ENCODE measurements around the gene NTF3. TPM values are rescaled to one million over a fixed set of nuclear protein-coding genes. Genes with fewer than 3 reads are reported as not detected.

The NTF3 gene
- total RNA-seq, 4 donors from 2014 or later = 0.69 to 9.8 (median 2.5) TPM

DNA sequence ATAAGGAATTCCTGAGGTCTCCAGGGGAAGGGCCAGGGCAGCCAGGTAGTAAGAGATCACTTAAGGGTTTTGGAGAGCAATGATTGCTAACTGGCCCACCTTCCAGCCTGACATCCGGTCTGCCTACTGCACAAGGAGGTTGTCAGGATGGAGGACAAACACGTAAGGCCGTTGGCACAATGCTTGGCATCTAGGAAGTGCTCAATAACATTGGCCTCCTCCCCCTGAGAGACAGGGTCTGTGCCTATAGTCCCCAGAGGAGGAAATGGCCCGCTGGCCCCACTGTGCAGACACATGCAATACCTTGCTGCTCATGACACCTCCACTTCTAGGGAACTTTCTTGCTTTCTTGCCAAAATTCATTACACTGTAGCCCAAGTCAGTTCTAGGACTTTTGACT lies 73.2 kb downstream of the NTF3 start:
- Histone ChIP-seq H3K36me3 (no peaks in the 10 kb centered on the region), H3K4me3 (no peak overlapping the region), H3K27me3 (peaks cover 8% of the 10 kb centered on the region), H3K27ac (no peak overlapping the region), H3K4me1 (no peaks in the 10 kb centered on the region), H3K9me3 (no peaks in the 10 kb centered on the region)
- ATAC-seq = no peak
- no peak for TF ChIP-seq POLR2A (IDR thresholded peaks at IDR 0.05)
- TF ChIP-seq POLR2AphosphoS5 (IDR thresholded peaks at IDR 0.05) = no peak
- no peak for TF ChIP-seq EP300 (IDR thresholded peaks at IDR 0.05)
- TF ChIP-seq, protein P1, sequence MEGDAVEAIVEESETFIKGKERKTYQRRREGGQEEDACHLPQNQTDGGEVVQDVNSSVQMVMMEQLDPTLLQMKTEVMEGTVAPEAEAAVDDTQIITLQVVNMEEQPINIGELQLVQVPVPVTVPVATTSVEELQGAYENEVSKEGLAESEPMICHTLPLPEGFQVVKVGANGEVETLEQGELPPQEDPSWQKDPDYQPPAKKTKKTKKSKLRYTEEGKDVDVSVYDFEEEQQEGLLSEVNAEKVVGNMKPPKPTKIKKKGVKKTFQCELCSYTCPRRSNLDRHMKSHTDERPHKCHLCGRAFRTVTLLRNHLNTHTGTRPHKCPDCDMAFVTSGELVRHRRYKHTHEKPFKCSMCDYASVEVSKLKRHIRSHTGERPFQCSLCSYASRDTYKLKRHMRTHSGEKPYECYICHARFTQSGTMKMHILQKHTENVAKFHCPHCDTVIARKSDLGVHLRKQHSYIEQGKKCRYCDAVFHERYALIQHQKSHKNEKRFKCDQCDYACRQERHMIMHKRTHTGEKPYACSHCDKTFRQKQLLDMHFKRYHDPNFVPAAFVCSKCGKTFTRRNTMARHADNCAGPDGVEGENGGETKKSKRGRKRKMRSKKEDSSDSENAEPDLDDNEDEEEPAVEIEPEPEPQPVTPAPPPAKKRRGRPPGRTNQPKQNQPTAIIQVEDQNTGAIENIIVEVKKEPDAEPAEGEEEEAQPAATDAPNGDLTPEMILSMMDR (IDR thresholded peaks at IDR 0.05) = no peak
- 86% methylated on average over 3 of the region's 4 CpGs; no CpG with 5 or more reads in 1 of the 2 donors for WGBS, 2 donors (ENCODE audit: low coverage in 1 of 2)

DNA sequence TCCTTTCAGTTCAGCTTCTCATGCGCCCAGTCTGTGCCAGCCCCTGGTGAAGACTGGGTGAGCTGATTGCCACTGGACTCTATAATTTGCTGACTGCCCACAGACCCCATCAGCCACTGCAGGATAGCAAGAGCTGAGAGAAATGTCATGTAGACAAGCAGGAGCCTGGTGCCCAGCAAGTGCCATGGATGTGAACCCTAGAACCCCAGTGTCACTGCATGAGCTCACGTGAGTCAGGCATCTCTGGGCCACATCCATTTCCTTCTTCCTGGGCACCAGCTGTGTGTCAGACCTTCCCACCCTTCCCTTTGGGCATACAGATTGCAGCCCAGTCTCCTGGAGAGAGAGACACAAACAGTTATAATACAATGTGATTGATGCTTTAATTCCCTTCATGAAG lies 73.8 kb downstream of the NTF3 start:
- Histone ChIP-seq H3K27ac (no peak overlapping the region), H3K4me1 (no peaks in the 10 kb centered on the region), H3K9me3 (no peaks in the 10 kb centered on the region), H3K27me3 (peaks cover 14% of the 10 kb centered on the region), H3K4me3 (no peak overlapping the region), H3K36me3 (no peaks in the 10 kb centered on the region)
- 70 to 82% methylated on average over 1 to 2 of the region's 2 CpGs for WGBS, 2 donors (ENCODE audit: low coverage in 1 of 2)
- ATAC-seq = no peak
- TF ChIP-seq, protein P1 (IDR thresholded peaks at IDR 0.05) = no peak
- TF ChIP-seq EP300 (IDR thresholded peaks at IDR 0.05) (no peak), POLR2AphosphoS5 (IDR thresholded peaks at IDR 0.05) (no peak), POLR2A (IDR thresholded peaks at IDR 0.05) (no peak)

DNA sequence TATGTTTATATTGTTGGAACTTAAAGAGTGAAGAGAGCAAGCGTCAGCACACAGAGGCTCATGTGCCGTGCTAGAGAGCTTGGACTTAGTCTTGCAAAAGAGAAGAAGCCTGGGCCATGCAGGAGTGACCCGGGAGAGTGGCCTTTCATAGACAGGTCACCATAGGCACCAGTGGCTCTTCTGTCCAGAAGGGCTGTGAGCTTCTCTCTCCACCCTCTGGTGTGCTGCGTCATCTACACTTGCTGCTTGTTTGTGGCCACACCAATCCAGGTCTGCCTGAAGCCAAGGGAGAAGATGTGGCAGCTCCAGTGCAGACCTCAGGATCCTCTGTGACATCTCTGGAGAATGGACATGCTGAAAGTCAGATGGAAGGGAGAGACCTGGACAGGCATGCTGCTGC lies 74.4 kb downstream of the NTF3 start:
- no peak for ATAC-seq
- Histone ChIP-seq H3K4me1 (peaks cover 0 to 2% (median 2%) of the 10 kb centered on the region in 3 donors), H3K9me3 (no peaks in the 10 kb centered on the region), H3K36me3 (no peaks in the 10 kb centered on the region), H3K27me3 (peaks cover 15% of the 10 kb centered on the region), H3K27ac (no peak overlapping the region), H3K4me3 (no peak overlapping the region)
- no peak for TF ChIP-seq EP300 (IDR thresholded peaks at IDR 0.05)
- no peak for TF ChIP-seq POLR2A (IDR thresholded peaks at IDR 0.05)
- TF ChIP-seq POLR2AphosphoS5 (IDR thresholded peaks at IDR 0.05) = no peak
- TF ChIP-seq, protein P1 (IDR thresholded peaks at IDR 0.05) = no peak
- WGBS, 2 donors (ENCODE audit: low coverage in 1 of 2) = 68 to 72% methylated on average over 3 of the region's 4 CpGs

DNA sequence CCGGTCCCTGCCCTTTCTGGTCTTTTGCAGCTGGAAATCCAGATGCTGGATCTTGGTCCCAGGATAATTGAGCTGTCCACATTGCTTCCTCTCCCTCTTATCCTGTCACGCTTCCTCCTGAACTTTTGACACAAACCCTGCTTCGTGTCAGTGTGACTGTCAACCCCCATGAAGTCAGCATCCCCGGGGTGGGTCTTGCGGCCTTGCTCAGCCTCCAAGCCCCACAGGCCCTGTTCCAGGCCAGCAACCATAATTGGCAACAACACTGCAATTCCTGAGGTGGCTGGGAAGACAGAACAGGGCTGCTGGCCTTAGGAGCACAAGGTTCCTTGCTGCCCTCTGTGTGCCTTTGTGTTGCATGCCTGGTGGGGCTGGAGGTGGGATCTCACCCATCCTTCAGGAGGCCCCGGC lies 74.9 kb downstream of the NTF3 start:
- TF ChIP-seq POLR2AphosphoS5 (IDR thresholded peaks at IDR 0.05) (no peak), POLR2A (IDR thresholded peaks at IDR 0.05) (no peak), EP300 (IDR thresholded peaks at IDR 0.05) (no peak)
- TF ChIP-seq, protein P1 (IDR thresholded peaks at IDR 0.05) = no peak
- WGBS, 2 donors (ENCODE audit: low coverage in 1 of 2) = 43 to 79% methylated on average over 3 to 4 of the region's 6 CpGs
- H3K27me3 ChIP-seq = peaks cover 15% of the 10 kb centered on the region
- H3K4me3 ChIP-seq = no peak overlapping the region
- peaks cover 0 to 7% (median 7%) of the 10 kb centered on the region in 3 donors for H3K4me1 ChIP-seq
- no peak overlapping the region for H3K27ac ChIP-seq
- no peak for ATAC-seq
- no peaks in the 10 kb centered on the region for H3K9me3 ChIP-seq
- H3K36me3 ChIP-seq = no peaks in the 10 kb centered on the region

DNA sequence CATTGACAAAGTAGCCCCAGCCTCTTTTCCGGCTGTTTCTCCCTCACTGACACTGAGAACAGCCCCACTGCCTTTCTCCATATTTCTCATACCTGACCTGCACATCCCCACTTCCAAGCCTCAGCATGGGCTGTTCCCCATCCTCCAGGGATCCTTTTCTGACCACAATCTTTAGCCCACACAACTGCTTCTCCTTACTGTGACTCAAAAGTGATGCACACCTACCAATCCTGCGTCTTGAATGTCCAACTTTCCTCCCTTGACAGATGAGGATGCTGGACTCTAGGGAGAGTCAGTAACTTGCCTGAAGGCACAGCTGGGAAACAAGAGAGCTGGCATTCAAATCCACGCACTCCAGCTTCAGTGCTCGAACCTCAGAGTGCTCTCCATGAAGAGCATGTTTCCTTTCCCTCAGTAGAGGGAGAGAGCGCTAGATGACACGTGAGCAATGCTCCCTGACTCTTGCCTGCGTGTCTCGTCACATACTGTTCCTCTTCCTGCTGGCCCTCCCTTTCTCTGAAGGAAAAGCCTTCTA lies 75.6 kb downstream of the NTF3 start:
- H3K4me1 ChIP-seq = peaks cover 0 to 14% (median 11%) of the 10 kb centered on the region in 3 donors
- no peak overlapping the region for H3K4me3 ChIP-seq
- H3K27ac ChIP-seq = no peak overlapping the region
- H3K9me3 ChIP-seq = no peaks in the 10 kb centered on the region
- no peaks in the 10 kb centered on the region for H3K36me3 ChIP-seq
- no peak for ATAC-seq
- H3K27me3 ChIP-seq = peaks cover 15% of the 10 kb centered on the region
- WGBS, 2 donors (ENCODE audit: low coverage in 1 of 2) = 90 to 100% methylated on average over 5 of the region's 8 CpGs
- TF ChIP-seq POLR2AphosphoS5 (IDR thresholded peaks at IDR 0.05) = no peak
